ENCODE results near the gene DGCR2.

DGCR2 gene

GRCh38 chr22:19143967-19144400 lies 21.8 kb upstream of the DGCR2 start:
- no peak for DNase-seq

GRCh38 chr22:19143212-19143611 lies 21.0 kb upstream of the DGCR2 start:
- no peak for DNase-seq

- no peak for DNase-seq
Observed at GRCh38 chr22:19142394-19142793, 20.2 kb upstream of the DGCR2 start.

- no peak for DNase-seq
Observed at GRCh38 chr22:19139974-19140373, 17.8 kb upstream of the DGCR2 start.

GRCh38 chr22:19139001-19139356 lies 16.8 kb upstream of the DGCR2 start:
- DNase-seq, result no peak

- DNase-seq, result no peak
Observed at GRCh38 chr22:19138217-19139000, 16.2 kb upstream of the DGCR2 start.

- DNase-seq, result no peak
Observed at GRCh38 chr22:19137384-19138216, 15.4 kb upstream of the DGCR2 start.

- no peak for DNase-seq
Observed at GRCh38 chr22:19136915-19137314, 14.7 kb upstream of the DGCR2 start.

- no peak for DNase-seq
Observed at GRCh38 chr22:19134874-19135273, 12.7 kb upstream of the DGCR2 start.

GRCh38 chr22:19134176-19134831 lies 12.1 kb upstream of the DGCR2 start:
- no peak for DNase-seq

GRCh38 chr22:19133561-19133960 lies 11.3 kb upstream of the DGCR2 start:
- no peak for DNase-seq

GRCh38 chr22:19132693-19133400 lies 10.6 kb upstream of the DGCR2 start:
- no peak for DNase-seq

GRCh38 chr22:19132153-19132552 lies 9.9 kb upstream of the DGCR2 start:
- DNase-seq, result no peak

GRCh38 chr22:19131685-19132015 lies 9.4 kb upstream of the DGCR2 start:
- no peak for DNase-seq

- no peak for DNase-seq
Observed at GRCh38 chr22:19130959-19131684, 8.9 kb upstream of the DGCR2 start, which contains the start of gene TSSK2. Gene TSSK2, plus strand, starts transcription at chr22:19131308. Its CDS starts 92 bp downstream, at chr22:19131400.

GRCh38 chr22:19129871-19130270 lies 7.7 kb upstream of the DGCR2 start:
- DNase-seq, result no peak

- DNase-seq, result no peak
Observed at GRCh38 chr22:19128946-19129727, 6.9 kb upstream of the DGCR2 start.

GRCh38 chr22:19128009-19128401 lies 5.8 kb upstream of the DGCR2 start:
- DNase-seq, result no peak

- no peak for DNase-seq
Observed at GRCh38 chr22:19127329-19128008, 5.3 kb upstream of the DGCR2 start.

- DNase-seq, result no peak
Observed at GRCh38 chr22:19126309-19127273, 4.4 kb upstream of the DGCR2 start.

Data from NCI-H82 (cell line).